K562 (cell line): Measurements from ENCODE around the gene ALDH6A1. TPM values are rescaled to one million over a fixed set of nuclear protein-coding genes. Genes with fewer than 3 reads are reported as not detected.

Source experiments
- ATF6 ChIP-seq: sonication (generic); formaldehyde crosslinking; IDR thresholded peaks from 2 replicates; pipeline ENCODE4 v1.4.0; 2020; ENCODE audit warnings: mild to moderate bottlenecking, missing genetic modification reagents
- BHLHE40 ChIP-seq: IDR thresholded peaks from 2 replicates; pipeline ENCODE4 v1.6.1; 2011; ENCODE audit warnings: low read length, improper control_type of control experiment
- CBFA2T2 ChIP-seq: fragments of 450-650 bp; conservative IDR thresholded peaks from 2 replicates; pipeline ENCODE4 v1.6.1; 2017; ENCODE audit warnings: mild to moderate bottlenecking
- EGR1 ChIP-seq: fragments of 450-650 bp; conservative IDR thresholded peaks from 2 replicates; pipeline ENCODE4 v1.6.1; 2017; ENCODE audit warnings: mild to moderate bottlenecking
- ETS1 ChIP-seq: conservative IDR thresholded peaks from 2 replicates; pipeline ENCODE4 v1.6.1; 2011; ENCODE audit warnings: low read depth, mild to moderate bottlenecking, low read length; ENCODE audit not compliant: control insufficient read depth
- FOXM1 ChIP-seq, 2 experiments: fragments of 450-650 bp in 1 of 2; sonication (generic) in 1 of 2; formaldehyde crosslinking in 1 of 2; IDR thresholded peaks; 2 replicates each; pipeline versions ENCODE4 v1.6.1 to v1.9.0; 2017 to 2022; ENCODE audit warnings: low read depth in 2 of 2, mild to moderate bottlenecking in 2 of 2, missing genetic modification reagents in 1 of 2, moderate library complexity in 1 of 2
- JUND ChIP-seq, 2 experiments: IDR thresholded peaks; 2 replicates in 1 of 2; 3 replicates in 1 of 2; pipeline ENCODE4 v1.6.1; 2011; ENCODE audit warnings: borderline replicate concordance in 2 of 2, low read depth in 2 of 2, low read length in 2 of 2, improper control_type of control experiment in 1 of 2, missing biosample characterization in 1 of 2, missing genetic modification characterization in 1 of 2, missing genetic modification reagents in 1 of 2
- MCM2 ChIP-seq: fragments of 450-650 bp; IDR thresholded peaks from 2 replicates; pipeline ENCODE4 v1.6.1; 2017; ENCODE audit warnings: low read depth, mild to moderate bottlenecking
- MYBL2 ChIP-seq, 2 experiments: fragments of 450-650 bp in 1 of 2; sonication (generic) in 1 of 2; formaldehyde crosslinking in 1 of 2; IDR thresholded peaks; 2 replicates each; pipeline versions ENCODE4 v1.6.1 to v1.8.1; 2017 to 2022; ENCODE audit warnings: borderline replicate concordance in 1 of 2, inconsistent platforms in 1 of 2, low read depth in 1 of 2, mild to moderate bottlenecking in 1 of 2, missing genetic modification reagents in 1 of 2, moderate library complexity in 1 of 2
- MYNN ChIP-seq, 2 experiments: sonication (generic); formaldehyde crosslinking in 1 of 2; IDR thresholded peaks; 2 replicates each; pipeline versions ENCODE4 v1.5.0 to v1.6.1; 2016 to 2020; ENCODE audit warnings: antibody characterized with exemption in 1 of 2, missing genetic modification reagents in 1 of 2
- NKRF ChIP-seq: fragments of 450-650 bp; IDR thresholded peaks from 2 replicates; pipeline ENCODE4 v1.6.1; 2016; ENCODE audit warnings: borderline replicate concordance
- PPARD ChIP-seq: fragments of 250-450 bp; sonication (Bioruptor Pico); IDR thresholded peaks from 2 replicates; pipeline ENCODE4 v1.8.0; 2022; ENCODE audit warnings: inconsistent platforms, mild to moderate bottlenecking, moderate library complexity
- RBM25 ChIP-seq: fragments of 200-400 bp; formaldehyde crosslinking; IDR thresholded peaks from 2 replicates; pipeline ENCODE4 v1.6.1; 2018; ENCODE audit warnings: low read length, low read depth, moderate library complexity; ENCODE audit not compliant: severe bottlenecking
- SIN3A ChIP-seq, 2 experiments: fragments of 150-350 bp in 1 of 2; IDR thresholded peaks; 2 replicates each; pipeline ENCODE4 v1.6.1; 2011 to 2016; ENCODE audit warnings: borderline replicate concordance in 2 of 2, low read depth in 2 of 2, low read length in 2 of 2, mild to moderate bottlenecking in 2 of 2, moderate library complexity in 2 of 2; ENCODE audit not compliant: control insufficient read depth in 1 of 2
- SP1 ChIP-seq: sonication (generic); formaldehyde crosslinking; IDR thresholded peaks from 2 replicates; pipeline ENCODE4 v1.8.1; 2022; ENCODE audit warnings: mild to moderate bottlenecking, missing genetic modification reagents
- TAF7 ChIP-seq: fragments of 450-650 bp; IDR thresholded peaks from 2 replicates; pipeline ENCODE4 v1.6.1; 2016; ENCODE audit warnings: missing genetic modification characterization, missing compliant biosample characterization
- ZNF57 ChIP-seq: fragments of 450-650 bp; formaldehyde crosslinking; IDR thresholded peaks from 2 replicates; pipeline ENCODE4 v1.4.0; 2020; ENCODE audit warnings: mild to moderate bottlenecking, moderate library complexity
- ZNF586 ChIP-seq: fragments of 450-650 bp; formaldehyde crosslinking; conservative IDR thresholded peaks from 2 replicates; pipeline ENCODE4 v1.4.0; 2020; ENCODE audit warnings: mild to moderate bottlenecking, moderate library complexity
- polyA plus RNA-seq, 8 experiments: library from polyadenylated mRNA; depleted of rRNA in 4 of 8; stranded (reverse) in 5 of 8; unstranded in 3 of 8; fragments of >200 nt; fragmentation: Nextera tagmentation in 2 of 8; fragmentation: Illumina TruSeq in 1 of 8; extraction: Ambion mirVana in 2 of 8; extraction: Trizol in 1 of 8; gene quantifications; 2 replicates each; pipeline versions ENCODE4 v1.2.1 to v1.2.3, GENCODE V29; 2011 to 2014; ENCODE audit warnings: inconsistent platforms in 1 of 8, missing spikeins in 1 of 8
- total RNA-seq, 7 experiments: library from RNA; depleted of rRNA in 6 of 7; stranded (reverse); fragments of >200 nt in 6 of 7; fragmentation: Illumina TruSeq in 2 of 7; extraction: Trizol in 2 of 7; gene quantifications; 2 replicates each; pipeline versions ENCODE4 v1.2.1 to v1.2.3, GENCODE V29; 2011 to 2021; ENCODE audit warnings: low replicate concordance in 1 of 7
- TF ChIP-seq, protein P1 (sequence below): sonication (generic); formaldehyde crosslinking; IDR thresholded peaks from 2 replicates; pipeline ENCODE4 v1.8.0; 2022; ENCODE audit warnings: mild to moderate bottlenecking, missing genetic modification reagents

The ALDH6A1 gene
- total and polyA plus RNA-seq, 9 of the 15 experiments (the other 6 are each of a cell fraction or from before 2014, with no cell fraction given), result 3.1 to 11.5 (median 4.6) TPM

GRCh38 chr14:74084277-74085046, at the start of gene ALDH6A1, which contains the start of gene LIN52 (continued):
- peak; percentile 87 for TF ChIP-seq SP1 (CRISPR knock-in tag)
- TF ChIP-seq TAF7 (tag), result no peak
- TF ChIP-seq MYNN (IDR thresholded peaks at IDR 0.05), result 0 out of 2 replicates have a peak, but pooled peaks have one; percentile 61
- no peak for TF ChIP-seq MYNN (CRISPR knock-in tag; IDR thresholded peaks at IDR 0.05)
- TF ChIP-seq MCM2, result no peak
- TF ChIP-seq SIN3A (IDR thresholded peaks at IDR 0.05; ENCODE audit: borderline replicate concordance in 2 of 2, control insufficient read depth in 1 of 2, low read depth in 2 of 2, low read length in 2 of 2), result peak; percentile 72 to 76; a peak in 3 of 4 replicates
- peak; percentile 70 for TF ChIP-seq MYBL2 (IDR thresholded peaks at IDR 0.05; ENCODE audit: low read depth)
- no peak for TF ChIP-seq MYBL2 (CRISPR knock-in tag; IDR thresholded peaks at IDR 0.05; ENCODE audit: borderline replicate concordance)
- TF ChIP-seq ETS1, result 0 out of 2 replicates have a peak, but pooled peaks have one; percentile 33
- TF ChIP-seq NKRF, result peak; percentile 74; the same call in 1 of the 2 replicates
- TF ChIP-seq PPARD, result no peak
- 0 out of 2 replicates have a peak, but pooled peaks have one; percentile 20 for TF ChIP-seq FOXM1 (IDR thresholded peaks at IDR 0.05; ENCODE audit: low read depth)
- TF ChIP-seq FOXM1 (CRISPR knock-in tag; IDR thresholded peaks at IDR 0.05; ENCODE audit: low read depth), result no peak
- peak; percentile 95 for TF ChIP-seq CBFA2T2
- peak; percentile 68 for TF ChIP-seq RBM25
- TF ChIP-seq ATF6 (CRISPR knock-in tag), result no peak
- peak; percentile 14; the same call in 1 of the 2 replicates for TF ChIP-seq JUND (IDR thresholded peaks at IDR 0.05; ENCODE audit: borderline replicate concordance, low read depth, low read length)
- TF ChIP-seq JUND (tag; IDR thresholded peaks at IDR 0.05; ENCODE audit: borderline replicate concordance, low read depth, low read length), result peak; percentile 31; the same call in 1 of the 3 replicates
- no peak for TF ChIP-seq ZNF586 (CRISPR knock-in tag)
- TF ChIP-seq, protein P1, sequence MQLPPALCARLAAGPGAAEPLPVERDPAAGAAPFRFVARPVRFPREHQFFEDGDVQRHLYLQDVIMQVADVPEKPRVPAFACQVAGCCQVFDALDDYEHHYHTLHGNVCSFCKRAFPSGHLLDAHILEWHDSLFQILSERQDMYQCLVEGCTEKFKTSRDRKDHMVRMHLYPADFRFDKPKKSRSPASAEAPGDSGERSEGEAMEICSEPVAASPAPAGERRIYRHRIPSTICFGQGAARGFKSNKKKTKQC (CRISPR knock-in tag), result 0 out of 2 replicates have a peak, but pooled peaks have one; percentile 5
- peak; percentile 67 for TF ChIP-seq EGR1
- peak; percentile 90 for TF ChIP-seq BHLHE40
- TF ChIP-seq ZNF57 (CRISPR knock-in tag), result no peak
